Ureter (tissue), 1 donor: ENCODE measurements around the gene HERC2. TPM values are rescaled to one million over a fixed set of nuclear protein-coding genes. Genes with fewer than 3 reads are reported as not detected.

Experiments used
- total RNA-seq: library from RNA; stranded (reverse); gene quantifications from one replicate; pipeline ENCODE4 v1.2.4, GENCODE V29; 2023
- donor health status: DM: yes; HTN: yes; CAD: no.

The HERC2 gene
- total RNA-seq, 1 donor from 2014 or later, result 83.2 TPM

Other genes with a start within 250 kb of the HERC2 start
- 0.73 TPM for gene OCA2, start 222.9 kb downstream of the HERC2 start, total RNA-seq
- gene GOLGA6L24, start 35.9 kb upstream of the HERC2 start, total RNA-seq, result not detected
- not detected for gene GOLGA8F, start 56.5 kb upstream of the HERC2 start, total RNA-seq
- not detected for gene GOLGA8G, start 210.8 kb upstream of the HERC2 start, total RNA-seq
- gene GOLGA6L25, start 231.4 kb upstream of the HERC2 start, total RNA-seq, result not detected